Ishikawa (cell line): ENCODE data around the gene PDE2A.

ENCODE experiments used
- CEBPB ChIP-seq: IDR thresholded peaks from 2 replicates; pipeline ENCODE4 v1.6.1; 2012
- CREB1 ChIP-seq: IDR thresholded peaks from 2 replicates; pipeline ENCODE4 v1.6.1; 2012; ENCODE audit warnings: low read depth
- EGR1 ChIP-seq: IDR thresholded peaks from 2 replicates; pipeline ENCODE4 v1.6.1; 2012
- EP300 ChIP-seq: IDR thresholded peaks from 2 replicates; pipeline ENCODE4 v1.6.1; 2012; ENCODE audit warnings: borderline replicate concordance
- FOXM1 ChIP-seq: IDR thresholded peaks from 2 replicates; pipeline ENCODE4 v1.6.1; 2012; ENCODE audit warnings: low read depth, borderline replicate concordance
- NFIC ChIP-seq: IDR thresholded peaks from 2 replicates; pipeline ENCODE4 v1.6.1; 2012
- RAD21 ChIP-seq: IDR thresholded peaks from 2 replicates; pipeline ENCODE4 v1.6.1; 2012; ENCODE audit warnings: low read depth
- REST ChIP-seq: IDR thresholded peaks from 2 replicates; pipeline ENCODE4 v1.6.1; 2012; ENCODE audit warnings: low read depth, mild to moderate bottlenecking
- TAF1 ChIP-seq: IDR thresholded peaks from 2 replicates; pipeline ENCODE4 v1.6.1; 2012; ENCODE audit warnings: low read depth, mild to moderate bottlenecking
- TCF12 ChIP-seq: IDR thresholded peaks from 2 replicates; pipeline ENCODE4 v1.6.1; 2012; ENCODE audit warnings: low read depth
- TEAD4 ChIP-seq: IDR thresholded peaks from 2 replicates; pipeline ENCODE4 v1.6.1; 2012
- USF1 ChIP-seq: IDR thresholded peaks from 2 replicates; pipeline ENCODE4 v1.6.1; 2012
- YY1 ChIP-seq: IDR thresholded peaks from 2 replicates; pipeline ENCODE4 v1.6.1; 2012; ENCODE audit warnings: low read depth
- ZBTB7A ChIP-seq: IDR thresholded peaks from 2 replicates; pipeline ENCODE4 v1.6.1; 2012; ENCODE audit warnings: low read depth
- TF ChIP-seq, protein P1 (sequence below): IDR thresholded peaks from 2 replicates; pipeline ENCODE4 v1.6.1; 2012

PDE2A gene

DNA sequence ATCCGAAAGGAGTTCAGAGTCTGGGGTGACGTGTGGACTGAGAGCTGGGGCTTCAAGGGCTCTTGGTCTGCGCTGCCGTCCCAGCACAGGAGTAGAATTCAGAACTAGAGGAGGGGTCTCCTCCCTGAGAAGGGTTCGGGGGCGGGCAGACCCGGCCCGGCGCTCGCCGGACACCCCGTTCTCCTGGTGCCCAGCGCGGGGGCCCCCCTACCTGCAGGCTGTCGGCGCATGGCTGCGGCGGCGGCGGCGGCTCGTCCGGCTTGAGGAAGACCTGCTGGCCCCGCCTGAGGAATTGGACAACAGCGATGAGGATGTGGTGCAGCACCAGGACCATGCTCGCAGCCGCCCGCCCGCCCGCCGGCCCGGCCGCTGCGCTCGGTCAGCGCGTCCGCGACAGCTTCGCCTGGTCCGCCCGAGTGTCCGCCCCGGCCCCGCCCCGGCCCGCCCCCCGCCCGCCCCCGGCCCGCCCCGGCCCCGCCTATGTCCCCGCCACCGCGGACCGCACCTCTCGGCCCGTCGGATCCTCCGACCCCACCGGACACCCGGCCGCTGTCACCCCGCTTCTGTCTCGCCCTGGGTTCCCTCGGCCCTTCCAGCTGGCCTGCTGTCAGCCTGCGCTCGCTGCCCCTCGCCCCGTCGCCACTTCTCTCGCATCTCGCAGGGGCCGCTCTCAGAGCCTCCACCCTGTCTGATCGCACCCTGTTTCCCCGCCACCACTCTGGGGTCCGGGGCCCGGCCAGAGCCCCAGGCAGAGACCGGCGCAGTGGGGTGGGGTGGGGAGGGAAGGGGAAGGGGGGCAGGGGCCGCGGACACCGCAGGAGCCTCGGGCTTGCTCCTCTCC is 32.0 kb downstream of the PDE2A start:
- TF ChIP-seq, protein P1, sequence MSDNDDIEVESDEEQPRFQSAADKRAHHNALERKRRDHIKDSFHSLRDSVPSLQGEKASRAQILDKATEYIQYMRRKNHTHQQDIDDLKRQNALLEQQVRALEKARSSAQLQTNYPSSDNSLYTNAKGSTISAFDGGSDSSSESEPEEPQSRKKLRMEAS, result 0 out of 2 replicates have a peak, but pooled peaks have one; percentile 44
- TF ChIP-seq CEBPB (no peak), ZBTB7A (no peak; the same call in 1 of the 2 replicates)

DNA sequence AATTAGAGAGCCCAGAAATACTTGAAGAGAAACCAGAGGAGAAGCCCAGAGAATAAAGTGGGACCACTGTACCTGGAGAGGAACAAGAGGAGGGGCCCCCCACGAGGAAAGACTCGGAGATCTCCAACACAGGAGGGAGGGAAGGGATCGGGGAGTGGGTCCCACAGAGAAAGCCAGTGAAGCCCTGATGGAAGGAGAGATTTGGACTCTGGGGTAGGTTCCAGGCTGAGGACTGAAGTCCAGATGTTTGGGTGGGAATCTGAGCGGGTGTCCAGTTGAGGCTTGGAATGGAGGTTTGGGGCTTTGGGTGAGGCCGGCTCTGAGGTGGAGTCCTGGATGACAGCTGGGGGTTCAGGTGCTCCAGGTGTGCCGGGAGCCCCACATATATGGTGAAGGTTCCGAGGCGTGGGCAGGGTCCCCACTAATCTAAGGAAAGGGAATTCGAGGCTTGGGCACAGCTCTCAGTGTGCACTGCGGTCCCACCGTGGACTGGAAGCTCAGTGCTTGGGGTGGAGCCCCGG is 32.6 kb downstream of the PDE2A start:
- TF ChIP-seq EGR1 (no peak), CREB1 (no peak), YY1 (no peak), FOXM1 (no peak), CEBPB (no peak)
- TF ChIP-seq, protein P1, result no peak

GRCh38 chr11:72639502-72640375 is 34.5 kb downstream of the PDE2A start:
- TF ChIP-seq, protein P1, result no peak
- no peak for TF ChIP-seq TEAD4
- no peak for TF ChIP-seq NFIC
- no peak for TF ChIP-seq CEBPB
- no peak for TF ChIP-seq FOXM1
- no peak for TF ChIP-seq TAF1
- no peak for TF ChIP-seq USF1
- TF ChIP-seq TCF12, result no peak
- TF ChIP-seq EGR1, result no peak
- TF ChIP-seq ZBTB7A, result no peak
- TF ChIP-seq CREB1, result no peak
- TF ChIP-seq RAD21, result no peak
- TF ChIP-seq YY1, result no peak

DNA sequence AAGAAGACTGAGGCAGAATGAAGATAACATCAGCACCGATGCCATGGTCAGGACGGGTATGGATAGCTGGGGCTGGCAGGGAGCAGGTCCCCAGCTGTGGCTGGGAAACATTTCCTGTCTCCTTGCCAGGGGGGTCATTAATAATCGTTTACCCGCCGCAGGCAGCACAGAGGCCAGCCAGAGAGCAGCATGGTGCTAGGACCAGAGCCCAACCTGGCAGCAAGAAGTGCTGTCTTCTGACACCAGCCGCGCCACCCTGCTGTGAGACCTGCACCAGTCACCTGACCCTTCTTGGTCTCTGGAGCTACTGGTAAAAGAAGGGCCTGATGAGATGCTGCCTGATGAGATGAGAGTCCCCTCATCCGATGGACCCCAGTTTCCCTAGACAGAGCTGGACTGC is 36.3 kb downstream of the PDE2A start:
- TF ChIP-seq NFIC, result peak; percentile 82
- TF ChIP-seq CEBPB, result no peak
- TF ChIP-seq USF1, result peak; percentile 54; the same call in 1 of the 2 replicates

DNA sequence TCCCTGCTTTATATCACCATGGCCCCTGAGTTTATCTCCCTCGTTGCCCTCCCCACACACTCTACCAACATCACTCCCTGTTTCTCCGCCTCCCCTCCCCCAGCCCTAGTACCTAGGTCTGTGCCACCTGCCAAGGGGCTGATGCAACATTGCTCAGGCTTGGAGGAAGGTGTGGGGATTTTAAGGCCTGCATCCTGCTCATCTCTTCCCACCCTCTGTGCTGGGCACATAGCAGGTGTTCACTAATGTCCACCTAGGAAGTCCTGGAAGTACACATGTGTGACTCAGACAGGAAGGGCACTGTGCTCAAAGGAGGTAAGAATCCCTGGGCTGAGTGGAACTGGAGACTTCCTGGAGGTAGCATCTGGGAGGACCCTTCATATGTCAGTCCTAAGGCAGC is 37.0 kb downstream of the PDE2A start:
- no peak for TF ChIP-seq EGR1
- TF ChIP-seq, protein P1, result no peak
- TF ChIP-seq FOXM1, result no peak
- no peak for TF ChIP-seq TCF12
- no peak for TF ChIP-seq YY1
- TF ChIP-seq USF1, result no peak
- no peak for TF ChIP-seq EP300

- TF ChIP-seq ZBTB7A (no peak), CREB1 (no peak), RAD21 (no peak), REST (no peak)
These were observed 37.8 kb downstream of the PDE2A start for GRCh38 chr11:72636376-72636775.

GRCh38 chr11:72635933-72636332 is 38.3 kb downstream of the PDE2A start:
- TF ChIP-seq RAD21 (no peak), EP300 (no peak), YY1 (no peak), TAF1 (no peak), CREB1 (no peak), TCF12 (no peak), CEBPB (no peak), REST (no peak), ZBTB7A (no peak), TEAD4 (no peak)
- TF ChIP-seq, protein P1, result no peak
